Head of caudate nucleus (tissue), 42 donors: ENCODE measurements around the gene KRTAP20-3.

ENCODE experiments used
- DNase-seq, 42 donors: peaks; one replicate each; pipeline versions ENCODE4 v3.0.0 to v3.0.0-alpha.2; 2020 to 2021; ENCODE audit warnings: mixed read lengths in 7 of 42
- intact Hi-C: fragments of 100-400 bp; cut with DNase I; formaldehyde crosslinking; loops from one replicate; pipeline ENCODE4 v1.15.0; 2022

KRTAP20-3 gene

GRCh38 chr21:30642564-30642963 lies at the start of gene KRTAP20-3:
KRTAP20-3 (plus strand) TSS chr21:30642864.
- DNase-seq = no peak
- intact Hi-C loops = no loop called here

- no peak for DNase-seq
- intact Hi-C loops = no loop called here
Measured at GRCh38 chr21:30598802-30599201, 43.9 kb upstream of the KRTAP20-3 start, which contains the start of gene KRTAP6-2. KRTAP6-2 (minus strand) TSS chr21:30598902; CDS start chr21:30598874, 28 bp downstream.

GRCh38 chr21:30600787-30601186 lies 41.9 kb upstream of the KRTAP20-3 start, which contains the start of gene KRTAP22-1:
KRTAP22-1 (plus strand) TSS chr21:30601087.
- DNase-seq = no peak
- intact Hi-C loops = no loop called here

GRCh38 chr21:30605968-30606367 lies 36.7 kb upstream of the KRTAP20-3 start:
- no peak for DNase-seq
- intact Hi-C loops = no loop called here

GRCh38 chr21:30612132-30612531 lies 30.5 kb upstream of the KRTAP20-3 start:
- intact Hi-C loops = no loop called here
- DNase-seq = no peak

GRCh38 chr21:30613836-30614235 lies 28.8 kb upstream of the KRTAP20-3 start, which contains the start of gene KRTAP6-1:
KRTAP6-1 (minus strand) TSS chr21:30613930; CDS start chr21:30613904, 26 bp downstream.
- intact Hi-C loops = no loop called here
- no peak for DNase-seq

- no peak for DNase-seq
- intact Hi-C loops = no loop called here
Measured at GRCh38 chr21:30615199-30615598, 27.5 kb upstream of the KRTAP20-3 start.

- intact Hi-C loops = no loop called here
- DNase-seq = no peak
Measured at GRCh38 chr21:30616125-30616524, 26.5 kb upstream of the KRTAP20-3 start, which contains the start of gene KRTAP20-1. KRTAP20-1 (plus strand) TSS chr21:30616425; CDS start chr21:30616455, 30 bp downstream.

GRCh38 chr21:30620080-30620479 lies 22.6 kb upstream of the KRTAP20-3 start:
- DNase-seq = no peak
- intact Hi-C loops = no loop called here

- no peak for DNase-seq
- intact Hi-C loops = no loop called here
Measured at GRCh38 chr21:30620522-30620921, 22.1 kb upstream of the KRTAP20-3 start, which contains the start of gene KRTAP20-4. KRTAP20-4 (plus strand) TSS chr21:30620627.

- intact Hi-C loops = no loop called here
- DNase-seq = no peak
Measured at GRCh38 chr21:30623362-30623761, 19.3 kb upstream of the KRTAP20-3 start.

GRCh38 chr21:30625449-30626165 lies 17.1 kb upstream of the KRTAP20-3 start:
- DNase-seq = no peak
- intact Hi-C loops = no loop called here

- intact Hi-C loops = no loop called here
- no peak for DNase-seq
Measured at GRCh38 chr21:30628109-30628508, 14.6 kb upstream of the KRTAP20-3 start.

- DNase-seq = no peak
- intact Hi-C loops = no loop called here
Measured at GRCh38 chr21:30629200-30629599, 13.5 kb upstream of the KRTAP20-3 start.

- intact Hi-C loops = no loop called here
- DNase-seq = no peak
Measured at GRCh38 chr21:30634906-30635305, 7.8 kb upstream of the KRTAP20-3 start, which contains the start of gene KRTAP20-2. KRTAP20-2 (plus strand) TSS chr21:30635206; CDS start chr21:30635264, 58 bp downstream.

- intact Hi-C loops = no loop called here
- DNase-seq = no peak
Measured at GRCh38 chr21:30638686-30639085, 4.0 kb upstream of the KRTAP20-3 start.

- no peak for DNase-seq
- intact Hi-C loops = no loop called here
Measured at GRCh38 chr21:30646904-30647414, 4.3 kb downstream of the KRTAP20-3 start.

GRCh38 chr21:30652891-30653290 lies 10.2 kb downstream of the KRTAP20-3 start:
- no peak for DNase-seq
- intact Hi-C loops = no loop called here

GRCh38 chr21:30668776-30669175 lies 26.1 kb downstream of the KRTAP20-3 start:
- no peak for DNase-seq
- intact Hi-C loops = no loop called here

GRCh38 chr21:30672985-30673650 lies 30.5 kb downstream of the KRTAP20-3 start:
- no peak for DNase-seq
- intact Hi-C loops = no loop called here
